HCT116 (cell line): ENCODE data around the gene NUDT4. TPM values are rescaled to one million over a fixed set of nuclear protein-coding genes. Genes with fewer than 3 reads are reported as not detected.

ENCODE experiments used
- ATAC-seq: fragments of 200-7000 bp; cut with Tn5 transposase; 2 replicates; pipeline ENCODE4 v1.9.1; 2020; ENCODE audit warnings: mild to moderate bottlenecking, moderate library complexity
- BruUV-seq: library from RNA; stranded (reverse); fragments of 400-500 nt; replicated peaks from 2 replicates; lab custom pipeline; 2021; lab: Mats Ljungman, UMichigan
- CTCF ChIA-PET: fragments of 300-600 bp; sonication (Branson Sonifier 250); formaldehyde crosslinking; loops from one replicate; lab custom pipeline; 2021; ENCODE audit warnings: antibody characterized with exemption; lab: Charles Lee
- POLR2A ChIA-PET: fragments of 300-600, 350-600 bp; sonication (Branson Sonifier 250); formaldehyde crosslinking; loops from one replicate; lab custom pipeline; 2021; ENCODE audit warnings: antibody characterized with exemption; lab: Charles Lee
- RAD21 ChIA-PET, 2 experiments: fragments of 300-600 bp; sonication (Branson Sonifier 250); formaldehyde crosslinking; loops; one replicate each; lab custom pipeline; 2023; ENCODE audit warnings: low total read pairs in 2 of 2; ENCODE audit not compliant: uncharacterized antibody in 2 of 2, unreplicated experiment in 2 of 2, low non-redundant PET in 1 of 2; lab: Charles Lee
- DNase-seq: peaks from one replicate; pipeline ENCODE4 v3.0.0-alpha.2; 2010; ENCODE audit warnings: low read depth, low spot score
- H2AFZ ChIP-seq: fragments of 200-600 bp; shearing (Covaris generic), sonication (generic); 2 replicates; pipeline ENCODE4 v1.6.1; 2017; ENCODE audit warnings: low read depth, mixed run types, mixed read lengths, antibody characterized with exemption, low read length; ENCODE audit not compliant: poor library complexity, severe bottlenecking
- H3K27ac ChIP-seq: 2 replicates; pipeline ENCODE4 v1.5.1; 2012; ENCODE audit warnings: low read depth, low read length
- H3K27me3 ChIP-seq: fragments of 200-600 bp; sonication (generic); 2 replicates; pipeline ENCODE4 v1.6.1; 2016; ENCODE audit warnings: mixed run types, low read length, mixed read lengths; ENCODE audit not compliant: insufficient read depth
- H3K36me3 ChIP-seq, 2 experiments: fragments of 200-500 bp in 1 of 2; fragments of 200-600 bp in 1 of 2; sonication (Bioruptor generic) in 1 of 2; sonication (generic) in 1 of 2; 2 replicates each; pipeline versions ENCODE4 v1.5.1 to v1.6.1; 2014 to 2016; ENCODE audit warnings: low read length in 2 of 2, inconsistent platforms in 1 of 2, mixed read lengths in 1 of 2, mixed run types in 1 of 2; ENCODE audit not compliant: insufficient read depth in 2 of 2, control insufficient read depth in 1 of 2
- H3K4me1 ChIP-seq, 2 experiments: fragments of 200-600 bp in 1 of 2; sonication (generic) in 1 of 2; 2 replicates each; pipeline versions ENCODE4 v1.5.1 to v1.6.1; 2012 to 2017; ENCODE audit warnings: low read length in 2 of 2, inconsistent platforms in 1 of 2, mild to moderate bottlenecking in 1 of 2, mixed read lengths in 1 of 2, mixed run types in 1 of 2, moderate library complexity in 1 of 2; ENCODE audit not compliant: insufficient read depth in 2 of 2, control insufficient read depth in 1 of 2
- H3K4me2 ChIP-seq: fragments of 200-600 bp; sonication (generic); 2 replicates; pipeline ENCODE4 v1.6.1; 2017; ENCODE audit warnings: mixed run types, low read length, mixed read lengths
- H3K4me3 ChIP-seq, 2 experiments: fragments of 200-600 bp in 1 of 2; sonication (generic) in 1 of 2; replicated peaks in 1 of 2; 2 replicates each; pipeline ENCODE4 v1.5.1; 2011 to 2016; ENCODE audit warnings: low read length in 2 of 2, control low read depth in 1 of 2, low read depth in 1 of 2, mild to moderate bottlenecking in 1 of 2, mixed read lengths in 1 of 2, mixed run types in 1 of 2
- H3K79me2 ChIP-seq: fragments of 200-600 bp; sonication (generic); 2 replicates; pipeline ENCODE4 v1.6.1; 2017; ENCODE audit warnings: mild to moderate bottlenecking, mixed run types, low read length, moderate library complexity, mixed read lengths; ENCODE audit not compliant: insufficient read depth
- H3K9ac ChIP-seq: fragments of 200-600 bp; sonication (generic); 2 replicates; pipeline ENCODE4 v1.6.1; 2016; ENCODE audit warnings: low read length, mixed read lengths
- H3K9me2 ChIP-seq: fragments of 200-600 bp; sonication (generic), shearing (Covaris generic); 2 replicates; pipeline ENCODE4 v1.6.1; 2017; ENCODE audit warnings: mixed run types, mild to moderate bottlenecking, moderate library complexity; ENCODE audit not compliant: insufficient read depth
- H3K9me3 ChIP-seq, 2 experiments: fragments of 200-500 bp in 1 of 2; fragments of 200-600 bp in 1 of 2; sonication (Bioruptor generic) in 1 of 2; sonication (generic) in 1 of 2; 2 replicates each; pipeline ENCODE4 v1.6.1; 2014 to 2017; ENCODE audit warnings: low read length in 2 of 2, mixed read lengths in 2 of 2, inconsistent platforms in 1 of 2, low read depth in 1 of 2, mild to moderate bottlenecking in 1 of 2, mixed run types in 1 of 2, moderate library complexity in 1 of 2; ENCODE audit not compliant: control insufficient read depth in 1 of 2, insufficient read depth in 1 of 2
- H4K20me1 ChIP-seq: fragments of 200-600 bp; sonication (generic), shearing (Covaris generic); 2 replicates; pipeline ENCODE4 v1.6.1; 2017; ENCODE audit warnings: mixed run types, mild to moderate bottlenecking, moderate library complexity; ENCODE audit not compliant: insufficient read depth
- EGR1 ChIP-seq: IDR thresholded peaks from 2 replicates; pipeline ENCODE4 v1.6.1; 2012; ENCODE audit warnings: low read depth
- EZH2 ChIP-seq: fragments of 200-600 bp; sonication (generic); IDR thresholded peaks from 2 replicates; pipeline ENCODE4 v1.6.1; 2017; ENCODE audit warnings: antibody characterized with exemption, mixed run types
- MAX ChIP-seq: IDR thresholded peaks from 2 replicates; pipeline ENCODE4 v1.6.1; 2012
- POLR2A ChIP-seq: IDR thresholded peaks from 2 replicates; pipeline ENCODE4 v1.7.0; 2011; ENCODE audit warnings: borderline replicate concordance; ENCODE audit not compliant: insufficient read depth, insufficient read length; ENCODE audit errors: extremely low read depth
- POLR2AphosphoS5 ChIP-seq: IDR thresholded peaks from 2 replicates; pipeline ENCODE4 v1.6.1; 2011; ENCODE audit warnings: mild to moderate bottlenecking, low read depth, low read length, moderate library complexity
- RAD21 ChIP-seq: IDR thresholded peaks from 2 replicates; pipeline ENCODE4 v1.6.1; 2012; ENCODE audit warnings: low read depth, mild to moderate bottlenecking
- SP1 ChIP-seq: IDR thresholded peaks from 2 replicates; pipeline ENCODE4 v1.6.1; 2012; ENCODE audit warnings: low read depth
- SRF ChIP-seq: IDR thresholded peaks from 2 replicates; pipeline ENCODE4 v1.6.1; 2012; ENCODE audit warnings: low read depth
- YY1 ChIP-seq: IDR thresholded peaks from 2 replicates; pipeline ENCODE4 v1.6.1; 2011; ENCODE audit warnings: low read length, low read depth, moderate library complexity, mild to moderate bottlenecking; ENCODE audit not compliant: insufficient replicate concordance; ENCODE audit errors: extremely low read depth
- intact Hi-C: fragments of 100-400 bp; cut with micrococcal nuclease; formaldehyde crosslinking; loops from 2 replicates; pipeline ENCODE4 v1.10.0; 2022
- total RNA-seq: library from RNA; stranded (reverse); gene quantifications from one replicate; pipeline ENCODE4 v1.2.1, GENCODE V29; 2021; ENCODE audit not compliant: unreplicated experiment
- TF ChIP-seq, protein P1 (sequence below): IDR thresholded peaks from 2 replicates; pipeline ENCODE4 v1.6.1; 2012; ENCODE audit warnings: low read depth
- TF ChIP-seq, protein P2 (sequence below): IDR thresholded peaks from 2 replicates; pipeline ENCODE4 v1.6.1; 2011; ENCODE audit warnings: mild to moderate bottlenecking, low read length, moderate library complexity; ENCODE audit not compliant: insufficient replicate concordance; ENCODE audit errors: extremely low read depth

NUDT4 gene
- total RNA-seq, 1 experiment from 2014 or later = 41.2 TPM

DNA sequence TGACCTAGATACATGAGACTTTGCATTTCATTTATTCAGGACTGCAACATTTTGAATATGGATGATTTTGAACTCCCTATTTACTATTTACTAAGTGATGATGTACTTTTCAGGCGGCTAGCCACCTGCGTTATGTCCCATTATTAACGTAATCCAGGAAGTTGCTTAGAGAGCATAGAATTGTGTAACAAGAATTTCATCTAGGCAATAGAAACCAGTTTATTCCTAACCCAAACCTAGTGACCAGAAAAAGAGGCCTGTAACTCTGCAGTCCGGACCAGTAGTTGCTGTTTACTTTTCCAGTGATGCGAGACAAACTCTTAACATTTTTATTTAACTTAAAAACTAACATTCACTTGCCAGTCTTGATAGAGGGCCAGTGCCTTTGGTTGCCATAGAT is 12.3 kb downstream of the NUDT4 start (continued):
- TF ChIP-seq, protein P1, sequence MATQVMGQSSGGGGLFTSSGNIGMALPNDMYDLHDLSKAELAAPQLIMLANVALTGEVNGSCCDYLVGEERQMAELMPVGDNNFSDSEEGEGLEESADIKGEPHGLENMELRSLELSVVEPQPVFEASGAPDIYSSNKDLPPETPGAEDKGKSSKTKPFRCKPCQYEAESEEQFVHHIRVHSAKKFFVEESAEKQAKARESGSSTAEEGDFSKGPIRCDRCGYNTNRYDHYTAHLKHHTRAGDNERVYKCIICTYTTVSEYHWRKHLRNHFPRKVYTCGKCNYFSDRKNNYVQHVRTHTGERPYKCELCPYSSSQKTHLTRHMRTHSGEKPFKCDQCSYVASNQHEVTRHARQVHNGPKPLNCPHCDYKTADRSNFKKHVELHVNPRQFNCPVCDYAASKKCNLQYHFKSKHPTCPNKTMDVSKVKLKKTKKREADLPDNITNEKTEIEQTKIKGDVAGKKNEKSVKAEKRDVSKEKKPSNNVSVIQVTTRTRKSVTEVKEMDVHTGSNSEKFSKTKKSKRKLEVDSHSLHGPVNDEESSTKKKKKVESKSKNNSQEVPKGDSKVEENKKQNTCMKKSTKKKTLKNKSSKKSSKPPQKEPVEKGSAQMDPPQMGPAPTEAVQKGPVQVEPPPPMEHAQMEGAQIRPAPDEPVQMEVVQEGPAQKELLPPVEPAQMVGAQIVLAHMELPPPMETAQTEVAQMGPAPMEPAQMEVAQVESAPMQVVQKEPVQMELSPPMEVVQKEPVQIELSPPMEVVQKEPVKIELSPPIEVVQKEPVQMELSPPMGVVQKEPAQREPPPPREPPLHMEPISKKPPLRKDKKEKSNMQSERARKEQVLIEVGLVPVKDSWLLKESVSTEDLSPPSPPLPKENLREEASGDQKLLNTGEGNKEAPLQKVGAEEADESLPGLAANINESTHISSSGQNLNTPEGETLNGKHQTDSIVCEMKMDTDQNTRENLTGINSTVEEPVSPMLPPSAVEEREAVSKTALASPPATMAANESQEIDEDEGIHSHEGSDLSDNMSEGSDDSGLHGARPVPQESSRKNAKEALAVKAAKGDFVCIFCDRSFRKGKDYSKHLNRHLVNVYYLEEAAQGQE = no peak
- TF ChIP-seq YY1 (no peak), SP1 (no peak), SRF (no peak)
- TF ChIP-seq, protein P2, sequence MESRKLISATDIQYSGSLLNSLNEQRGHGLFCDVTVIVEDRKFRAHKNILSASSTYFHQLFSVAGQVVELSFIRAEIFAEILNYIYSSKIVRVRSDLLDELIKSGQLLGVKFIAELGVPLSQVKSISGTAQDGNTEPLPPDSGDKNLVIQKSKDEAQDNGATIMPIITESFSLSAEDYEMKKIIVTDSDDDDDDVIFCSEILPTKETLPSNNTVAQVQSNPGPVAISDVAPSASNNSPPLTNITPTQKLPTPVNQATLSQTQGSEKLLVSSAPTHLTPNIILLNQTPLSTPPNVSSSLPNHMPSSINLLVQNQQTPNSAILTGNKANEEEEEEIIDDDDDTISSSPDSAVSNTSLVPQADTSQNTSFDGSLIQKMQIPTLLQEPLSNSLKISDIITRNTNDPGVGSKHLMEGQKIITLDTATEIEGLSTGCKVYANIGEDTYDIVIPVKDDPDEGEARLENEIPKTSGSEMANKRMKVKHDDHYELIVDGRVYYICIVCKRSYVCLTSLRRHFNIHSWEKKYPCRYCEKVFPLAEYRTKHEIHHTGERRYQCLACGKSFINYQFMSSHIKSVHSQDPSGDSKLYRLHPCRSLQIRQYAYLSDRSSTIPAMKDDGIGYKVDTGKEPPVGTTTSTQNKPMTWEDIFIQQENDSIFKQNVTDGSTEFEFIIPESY = no peak

- Histone ChIP-seq H3K27ac (no peak overlapping the region), H3K4me1 (no peaks in the 10 kb centered on the region), H3K4me3 (no peak overlapping the region), H3K27me3 (no peaks in the 10 kb centered on the region), H4K20me1 (no peaks in the 10 kb centered on the region), H2AFZ (no peak overlapping the region), H3K9me3 (no peaks in the 10 kb centered on the region), H3K36me3 (no peaks in the 10 kb centered on the region; a peak in 1 of 4 replicates), H3K79me2 (peaks cover 79% of the 10 kb centered on the region), H3K9ac (no peak overlapping the region), H3K9me2 (no peaks in the 10 kb centered on the region), H3K4me2 (no peak overlapping the region)
- DNase-seq (no peak), ATAC-seq (no peak)
- RAD21 ChIA-PET = interaction anchor here in 1 of 2 experiments (0.5 kb wide), 1 partner anchor 56 kb away, joined by 3 read pairs; no protein-coding TSS in a partner anchor
- intact Hi-C loops = no loop called here
- CTCF ChIA-PET = no interaction called here
- POLR2A ChIA-PET = no interaction called here
- BruUV-seq = no TSS peak
- TF ChIP-seq MAX (no peak), POLR2A (no peak), EGR1 (no peak), SRF (no peak), EZH2 (no peak), RAD21 (no peak), POLR2AphosphoS5 (no peak)
- TF ChIP-seq, protein P2 = no peak
Measured at GRCh38 chr12:93390549-93391297, 13.0 kb downstream of the NUDT4 start.
